Stomach (tissue), 4 donors: ENCODE data around the gene SPATA9.

Experiments
- CTCF ChIP-seq, 7 experiments: fragments of 450-650 bp in 4 of 7; fragments of 200-600 bp in 3 of 7; sonication (generic) in 3 of 7; IDR thresholded peaks; one replicate each; pipeline ENCODE4 v1.5.1; 2016 to 2019; ENCODE audit warnings: antibody characterized with exemption in 7 of 7, control low read depth in 2 of 7, mild to moderate bottlenecking in 1 of 7
- EP300 ChIP-seq: sonication (generic); formaldehyde crosslinking; IDR thresholded peaks from one replicate; pipeline ENCODE4 v1.6.1; 2017; ENCODE audit warnings: antibody characterized with exemption
- POLR2A ChIP-seq, 4 donors: fragments of 450-650 bp; IDR thresholded peaks; one replicate each; pipeline ENCODE4 v1.6.1; 2016; ENCODE audit warnings: antibody characterized with exemption in 4 of 4, control low read depth in 2 of 4, mild to moderate bottlenecking in 1 of 4, moderate library complexity in 1 of 4
- POLR2AphosphoS5 ChIP-seq, 3 donors: sonication (generic); formaldehyde crosslinking; IDR thresholded peaks; one replicate each; pipeline ENCODE4 v1.6.1; 2016; ENCODE audit warnings: antibody characterized with exemption in 3 of 3

DNA sequence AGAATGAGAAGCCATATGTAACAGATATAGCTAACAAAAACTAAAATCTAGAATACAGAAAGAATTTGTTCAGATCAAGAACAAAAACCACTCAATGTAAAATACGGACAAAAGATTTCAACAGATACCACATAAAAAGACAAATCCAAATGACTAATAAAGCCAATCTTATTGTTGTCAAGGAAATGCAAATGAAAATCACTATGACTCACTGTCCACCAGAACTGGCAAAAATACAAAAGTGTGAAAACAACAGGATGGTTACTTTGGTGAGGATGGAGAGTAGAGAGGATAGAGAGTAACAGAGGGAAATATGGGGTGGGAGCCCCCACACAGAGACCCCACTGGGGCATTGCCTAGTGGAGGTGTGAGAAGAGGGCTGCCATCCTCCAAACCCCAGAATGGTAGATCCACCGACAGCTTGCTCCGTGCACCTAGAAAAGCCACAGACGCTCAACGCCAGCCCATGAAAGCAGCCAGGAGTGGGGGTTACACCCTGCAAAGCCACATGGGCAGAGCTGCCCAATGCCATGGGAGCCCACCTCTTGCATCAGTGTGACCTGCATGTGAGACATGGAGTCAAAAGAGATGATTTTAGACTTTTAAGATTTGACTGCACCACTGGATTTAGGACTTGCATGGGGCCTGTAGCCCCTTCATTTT is 33.1 kb upstream of the SPATA9 start:
- TF ChIP-seq CTCF (IDR thresholded peaks at IDR 0.05) (no peak), POLR2A (IDR thresholded peaks at IDR 0.05) (no peak), EP300 (no peak), POLR2AphosphoS5 (IDR thresholded peaks at IDR 0.05) (no peak)
